Fibroblast of lung (primary cell): ENCODE results near the gene COX7B. TPM values are rescaled to one million over a fixed set of nuclear protein-coding genes. Genes with fewer than 3 reads are reported as not detected.
"Not testable (repeated sequence)": the region's sequence is repeated elsewhere in the genome, so short reads cannot be mapped to it uniquely, and the experiment has no call there.

Source experiments
- DNase-seq, 2 donors: peaks; one replicate each; pipeline versions ENCODE4 v3.0.0 to v3.0.0-alpha.2; 2010; ENCODE audit warnings: low read depth in 2 of 2
- H2AFZ ChIP-seq: 2 replicates; pipeline ENCODE4 v1.5.1; 2012; ENCODE audit warnings: low read length, control low read depth, inconsistent platforms
- H3K27ac ChIP-seq: 2 replicates; pipeline ENCODE4 v1.5.1; 2011; ENCODE audit warnings: low read length, control low read depth; ENCODE audit not compliant: insufficient read depth
- H3K27me3 ChIP-seq: 2 replicates; pipeline ENCODE4 v1.5.1; 2011; ENCODE audit warnings: mild to moderate bottlenecking, low read length; ENCODE audit not compliant: control insufficient read depth, insufficient read depth
- H3K36me3 ChIP-seq: 2 replicates; pipeline ENCODE4 v1.5.1; 2011; ENCODE audit warnings: low read length; ENCODE audit not compliant: control insufficient read depth, insufficient read depth
- H3K4me1 ChIP-seq: 2 replicates; pipeline ENCODE4 v1.5.1; 2011; ENCODE audit warnings: low read length; ENCODE audit not compliant: control insufficient read depth, insufficient read depth; ENCODE audit errors: extremely low read depth
- H3K4me2 ChIP-seq: 2 replicates; pipeline ENCODE4 v1.5.1; 2011; ENCODE audit warnings: low read length, control low read depth; ENCODE audit not compliant: insufficient read depth; ENCODE audit errors: extremely low read depth
- H3K4me3 ChIP-seq, 4 experiments: fragments of 200-600 bp in 1 of 4; sonication (generic) in 1 of 4; replicated peaks in 1 of 4; 2 replicates each; pipeline ENCODE4 v1.5.1; 2011 to 2016; ENCODE audit warnings: low read length in 4 of 4, low read depth in 3 of 4, mild to moderate bottlenecking in 3 of 4, control low read depth in 2 of 4, inconsistent platforms in 1 of 4, mixed read lengths in 1 of 4; ENCODE audit not compliant: insufficient read depth in 1 of 4; ENCODE audit errors: control extremely low read depth in 1 of 4
- H3K79me2 ChIP-seq: 2 replicates; pipeline ENCODE4 v1.5.1; 2012; ENCODE audit warnings: mild to moderate bottlenecking, low read length, inconsistent platforms; ENCODE audit not compliant: control insufficient read depth, insufficient read depth
- H3K9ac ChIP-seq: 2 replicates; pipeline ENCODE4 v1.5.1; 2011; ENCODE audit warnings: mild to moderate bottlenecking, low read length, control low read depth; ENCODE audit not compliant: insufficient read depth
- H3K9me3 ChIP-seq: 2 replicates; pipeline ENCODE4 v1.5.1; 2012; ENCODE audit warnings: low read depth, low read length; ENCODE audit not compliant: control insufficient read depth, insufficient read depth
- H4K20me1 ChIP-seq: 2 replicates; pipeline ENCODE4 v1.5.1; 2011; ENCODE audit warnings: low read length; ENCODE audit not compliant: control insufficient read depth, insufficient read depth; ENCODE audit errors: extremely low read depth
- CTCF ChIP-seq, 2 donors: IDR thresholded peaks in 1 of 2; conservative IDR thresholded peaks in 1 of 2; 1 replicate in 1 of 2; 2 replicates in 1 of 2; pipeline ENCODE4 v1.5.1; 2011 to 2012; ENCODE audit warnings: low read length in 2 of 2, control low read depth in 1 of 2, inconsistent platforms in 1 of 2, low read depth in 1 of 2, mild to moderate bottlenecking in 1 of 2
- EZH2 ChIP-seq: IDR thresholded peaks from 2 replicates; pipeline ENCODE4 v1.5.1; 2012; ENCODE audit warnings: low read length, control low read depth, mild to moderate bottlenecking; ENCODE audit errors: missing control alignments
- polyA plus RNA-seq, 2 donors: library from polyadenylated mRNA; depleted of rRNA in 1 of 2; stranded (reverse) in 1 of 2; unstranded in 1 of 2; fragments of >200 nt; gene quantifications; 2 replicates each; pipeline ENCODE4 v1.2.1, GENCODE V29; 2011 to 2012; ENCODE audit warnings: missing spikeins in 1 of 2
- total RNA-seq: library from RNA; depleted of rRNA; stranded (reverse); fragments of >200 nt; gene quantifications from 2 replicates; pipeline ENCODE4 v1.2.1, GENCODE V29; 2014

Gene COX7B
- total and polyA plus RNA-seq, 2 donors (not counting 1 experiment from before 2014, with no cell fraction given) = 291 to 660 TPM

GRCh38 chrX:77917294-77917933 is 18.1 kb downstream of the COX7B start:
- no peaks in the 10 kb centered on the region for H3K4me1 ChIP-seq
- H3K79me2 ChIP-seq = peaks cover 2% of the 10 kb centered on the region
- no peaks in the 10 kb centered on the region for H3K27me3 ChIP-seq
- H3K36me3 ChIP-seq = no peaks in the 10 kb centered on the region
- no peak for TF ChIP-seq EZH2
- TF ChIP-seq CTCF (conservative IDR thresholded peaks at IDR 0.05 in 1 of 2, IDR thresholded peaks at IDR 0.05 in 1 of 2; ENCODE audit: low read depth in 1 of 2, low read length in 2 of 2) = no peak
- no peaks in the 10 kb centered on the region for H4K20me1 ChIP-seq
- no peak overlapping the region for H2AFZ ChIP-seq
- no peak overlapping the region for H3K9ac ChIP-seq
- DNase-seq = no peak
- H3K27ac ChIP-seq = no peak overlapping the region
- H3K4me2 ChIP-seq = peak overlapping the region; percentile 37
- no peak overlapping the region for H3K4me3 ChIP-seq
- H3K9me3 ChIP-seq = no peaks in the 10 kb centered on the region

DNA sequence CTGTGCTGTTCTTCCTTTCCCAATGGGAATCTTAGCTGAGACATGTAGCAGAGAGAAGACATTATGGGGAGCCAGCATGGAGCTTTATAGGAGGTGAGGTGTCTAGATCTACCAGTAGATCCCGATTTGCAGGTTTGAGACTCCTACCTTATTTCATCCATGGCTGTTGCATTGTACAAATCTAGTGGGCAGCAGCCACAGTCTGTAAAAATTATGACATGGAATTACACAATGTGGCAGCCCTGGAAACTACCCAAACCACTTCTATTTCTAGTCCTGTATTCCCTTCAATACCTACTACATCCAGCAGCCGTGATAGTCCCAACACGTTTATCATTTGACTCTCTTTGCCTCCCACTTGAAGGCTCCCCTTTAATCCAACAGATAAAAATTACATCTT is 19.3 kb downstream of the COX7B start:
- H4K20me1 ChIP-seq = no peaks in the 10 kb centered on the region
- no peak for TF ChIP-seq EZH2
- TF ChIP-seq CTCF (conservative IDR thresholded peaks at IDR 0.05 in 1 of 2, IDR thresholded peaks at IDR 0.05 in 1 of 2; ENCODE audit: low read depth in 1 of 2, low read length in 2 of 2) = no peak

DNA sequence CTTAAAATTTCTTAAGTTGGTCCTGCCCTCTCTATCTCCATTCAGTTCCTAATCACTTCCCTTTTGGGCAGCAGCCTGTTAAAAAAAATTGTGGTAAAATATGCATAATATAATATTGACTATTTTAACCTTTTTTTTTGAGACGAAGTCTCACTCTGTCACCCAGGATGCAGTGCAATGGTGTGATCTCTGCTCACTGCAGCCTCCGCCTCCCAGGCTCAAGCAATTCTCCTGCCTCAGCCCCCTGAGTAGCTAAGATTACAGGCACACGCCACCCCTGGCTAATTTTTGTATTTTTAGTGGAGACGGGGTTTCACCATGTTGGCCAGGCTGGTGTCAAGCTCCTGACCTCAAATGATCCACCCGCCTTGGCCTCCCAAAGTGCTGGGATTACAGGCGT is 20.1 kb downstream of the COX7B start:
- not testable (repeated sequence) for H3K4me1 ChIP-seq, H4K20me1 ChIP-seq, H3K36me3 ChIP-seq, H3K9me3 ChIP-seq, H2AFZ ChIP-seq, H3K27ac ChIP-seq, H3K79me2 ChIP-seq, H3K9ac ChIP-seq, DNase-seq, H3K4me3 ChIP-seq, H3K27me3 ChIP-seq, H3K4me2 ChIP-seq

More for the DNA sequence above, 19.3 kb downstream of the COX7B start:
- DNase-seq = peak; percentile 40 to 41
- Histone ChIP-seq H3K4me3 (no peak overlapping the region), H3K27me3 (no peaks in the 10 kb centered on the region), H3K79me2 (peaks cover 2% of the 10 kb centered on the region), H3K9ac (no peak overlapping the region), H3K27ac (no peak overlapping the region), H3K4me2 (no peak overlapping the region), H2AFZ (no peak overlapping the region), H3K36me3 (no peaks in the 10 kb centered on the region), H3K9me3 (no peaks in the 10 kb centered on the region), H3K4me1 (no peaks in the 10 kb centered on the region)
